Superior temporal gyrus (tissue), 1 donor: ENCODE data around the gene KRTAP2-4.
"Not testable (repeated sequence)": the region's sequence is repeated elsewhere in the genome, so short reads cannot be mapped to it uniquely, and the experiment has no call there.

Experiments used
- DNase-seq: peaks from one replicate; pipeline ENCODE4 v3.0.0-alpha.2; 2016; ENCODE audit errors: extremely low spot score

The KRTAP2-4 gene

DNA sequence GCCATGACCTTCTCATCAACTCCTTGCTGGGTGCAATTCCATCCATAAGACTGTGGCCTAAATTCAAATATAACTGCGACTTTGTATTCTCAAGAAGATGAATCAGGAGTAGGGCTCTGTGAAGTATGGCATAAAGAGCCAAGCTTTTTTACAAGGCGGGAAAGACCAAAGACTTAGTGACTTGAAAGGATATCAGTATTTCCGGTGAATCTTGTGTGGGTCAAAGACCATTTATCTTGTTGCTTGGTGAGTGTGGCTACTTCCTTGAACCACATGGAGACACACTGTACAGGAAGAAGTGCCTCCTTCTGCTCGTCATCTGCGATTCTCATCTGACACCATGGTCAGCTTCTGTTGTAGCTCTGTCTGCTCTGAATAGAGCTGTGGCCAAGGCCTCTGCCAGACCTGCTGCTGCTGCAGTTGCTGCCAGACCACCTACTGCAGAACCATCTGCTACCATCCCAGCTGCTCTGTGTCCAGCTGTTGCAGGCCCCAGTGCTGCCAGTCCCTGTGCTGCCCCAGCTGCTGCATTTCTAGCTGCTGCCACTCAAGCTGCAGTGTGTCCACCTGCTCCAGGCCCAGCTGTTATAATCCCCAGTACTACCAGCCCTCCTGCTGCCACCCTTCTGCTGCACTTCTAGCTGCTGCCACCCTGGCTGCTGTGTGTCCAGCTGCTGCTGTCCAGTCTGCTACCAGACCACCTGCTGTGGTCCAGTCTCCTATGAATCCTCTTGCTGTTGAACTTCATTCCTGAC, 6.1 kb upstream of the KRTAP2-4 start:
- DNase-seq, result no peak

DNA sequence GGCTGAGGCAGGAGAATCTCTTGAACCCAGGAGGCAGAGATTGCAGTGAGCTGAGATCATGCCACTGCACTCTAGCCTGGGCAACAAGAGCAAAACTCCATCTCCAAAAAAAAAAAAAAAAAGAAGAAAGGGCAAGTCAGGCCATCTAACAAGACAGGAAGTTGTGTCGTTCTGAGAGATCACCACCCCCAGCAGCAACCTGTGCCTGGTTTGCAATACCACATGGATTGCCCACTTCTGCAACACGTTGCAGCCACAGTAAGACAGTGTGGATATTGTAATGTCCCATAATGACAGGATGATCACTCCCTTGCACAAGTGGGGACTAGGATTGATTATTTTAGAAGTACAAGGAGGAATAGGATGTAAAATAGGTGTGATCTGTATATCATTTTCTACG, 3.4 kb upstream of the KRTAP2-4 start:
- no peak for DNase-seq

DNA sequence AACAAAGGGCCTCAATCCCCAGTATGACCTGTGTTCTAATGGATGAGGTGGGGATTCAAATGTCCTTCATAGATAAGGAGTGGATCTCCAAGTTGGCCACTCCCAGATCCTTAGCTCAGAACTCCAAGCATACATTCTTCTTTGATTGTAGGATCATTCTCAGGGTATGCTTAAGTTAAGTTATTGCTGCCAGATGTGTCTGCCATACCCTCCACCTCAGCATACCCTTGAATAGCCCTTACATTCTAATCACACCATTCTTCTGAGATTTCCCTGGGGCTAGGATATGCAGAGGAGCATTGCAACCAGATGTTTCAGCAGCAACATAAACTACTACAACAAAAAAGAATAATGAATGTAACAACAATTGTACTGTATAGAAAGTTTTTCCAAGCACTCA, 1.6 kb upstream of the KRTAP2-4 start:
- DNase-seq, result no peak

DNA sequence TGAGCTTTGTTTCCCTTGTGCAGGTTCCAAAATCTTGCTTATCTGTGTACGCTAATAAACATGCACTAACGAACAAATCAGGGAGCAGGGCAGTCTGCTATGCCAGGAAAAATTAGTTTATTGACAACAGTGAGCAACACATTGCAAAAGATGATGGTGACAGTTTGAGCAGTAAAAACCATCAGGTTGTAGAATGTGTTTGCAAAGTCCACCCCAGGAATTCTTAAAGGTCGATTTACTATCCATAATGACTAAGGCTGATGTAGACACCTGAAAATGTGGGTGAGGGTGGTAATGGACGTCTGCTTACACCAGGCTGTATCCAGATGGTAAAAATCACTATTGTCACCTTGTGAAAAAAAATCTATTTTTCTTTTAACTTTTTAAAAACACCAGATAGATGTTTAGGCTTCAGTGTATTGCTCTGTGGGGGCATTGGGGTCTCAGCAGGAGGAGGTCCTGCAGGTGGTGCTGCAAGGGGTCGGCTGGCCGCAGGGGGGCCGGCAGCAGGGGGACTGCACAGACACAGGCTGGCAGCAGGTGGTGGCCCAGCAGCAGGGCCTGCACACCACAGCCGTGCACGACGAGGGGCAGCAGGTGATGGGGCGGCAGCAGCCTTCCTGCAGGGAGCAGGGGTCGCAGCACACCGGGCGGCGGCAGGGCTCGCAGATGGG, 526 bp downstream of the KRTAP2-4 start:
- DNase-seq, result not testable (repeated sequence)

DNA sequence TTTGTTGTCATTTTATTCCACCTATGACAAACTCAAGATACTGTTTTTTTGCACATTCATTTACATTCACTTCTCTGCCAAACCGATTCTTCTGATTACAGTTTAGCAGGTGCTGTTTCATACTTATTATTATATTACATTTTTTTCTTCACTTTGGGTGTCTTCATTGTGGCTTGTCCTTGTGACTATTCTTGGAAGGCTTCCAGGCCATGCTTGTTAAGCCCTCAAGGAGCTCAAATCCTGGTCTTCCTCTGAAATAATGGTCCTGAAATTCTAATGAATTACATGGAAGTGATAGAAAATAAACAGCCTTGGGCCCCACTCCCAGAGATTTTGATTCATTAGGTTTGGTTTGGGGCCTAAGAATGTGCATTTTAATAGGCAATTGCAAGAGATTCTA, 1.4 kb downstream of the KRTAP2-4 start:
- DNase-seq, result no peak

DNA sequence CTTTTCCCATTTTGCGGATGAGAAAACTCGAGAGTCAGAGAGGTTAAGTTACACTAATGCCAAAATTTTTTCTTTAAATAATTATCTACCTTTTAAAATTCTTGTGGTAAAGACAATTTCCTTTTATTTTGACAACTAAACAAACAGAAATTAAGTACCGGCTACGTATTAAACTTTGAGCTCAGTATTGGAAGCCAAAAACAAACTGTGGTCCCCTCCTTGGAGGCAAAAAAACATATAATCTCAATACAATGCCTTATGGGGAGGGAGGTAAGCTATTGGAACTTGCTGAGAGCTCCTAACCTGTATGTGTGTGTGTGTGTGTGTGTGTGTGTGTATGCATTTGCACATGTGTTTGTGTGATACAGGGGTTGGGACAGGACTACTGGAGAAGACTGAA, 2.2 kb downstream of the KRTAP2-4 start:
- no peak for DNase-seq

DNA sequence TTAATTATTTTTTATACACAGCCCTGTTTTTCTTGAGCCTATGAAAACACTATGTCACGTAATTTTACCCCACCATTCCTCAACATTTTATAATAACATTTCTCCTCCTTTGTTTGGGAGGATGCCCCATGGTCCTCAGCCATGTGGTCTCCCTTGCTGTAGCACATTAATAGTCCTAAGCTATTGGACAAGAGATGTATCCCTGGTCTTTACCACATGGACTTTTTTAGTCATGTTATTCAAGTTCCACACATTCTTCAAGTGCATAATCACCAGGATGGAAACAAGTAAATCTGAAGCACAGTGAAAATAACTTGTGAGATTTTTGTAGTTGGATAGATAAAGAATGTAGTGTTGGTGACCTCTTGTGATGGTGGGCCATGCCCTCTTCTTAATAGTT, 3.7 kb downstream of the KRTAP2-4 start:
- DNase-seq, result no peak

DNA sequence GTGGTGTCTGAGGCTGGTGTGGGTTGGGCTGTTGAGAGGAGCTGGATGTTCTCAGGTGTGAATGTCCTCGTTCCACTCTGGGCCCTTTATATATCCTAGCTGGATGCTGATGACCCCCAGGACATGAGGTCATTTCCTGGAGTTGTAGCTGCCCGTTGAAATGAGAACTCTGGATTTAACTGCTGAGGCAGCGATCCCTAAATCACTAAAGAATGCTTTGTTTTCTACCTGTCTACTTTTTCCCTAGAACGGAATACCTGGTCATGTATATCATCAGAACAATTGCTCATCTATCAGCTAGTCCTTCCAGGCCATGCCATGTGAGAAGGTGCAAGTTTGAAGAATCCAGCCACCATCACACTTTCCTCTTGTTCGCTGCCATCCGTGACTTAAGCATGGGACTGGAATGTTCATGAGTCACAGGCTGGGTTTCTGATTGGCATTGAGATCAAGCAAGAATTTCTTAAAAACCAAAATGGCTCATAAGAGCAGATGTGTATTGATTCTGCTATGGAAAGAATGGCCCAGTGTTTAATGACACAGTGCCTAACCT, 5.6 kb downstream of the KRTAP2-4 start, which contains the start of gene KRTAP2-3:
Gene KRTAP2-3 (minus strand): TSS at position 63 of the 553 bp plus-strand sequence. CDS start 64 bp downstream, outside the sequence.
- no peak for DNase-seq

DNA sequence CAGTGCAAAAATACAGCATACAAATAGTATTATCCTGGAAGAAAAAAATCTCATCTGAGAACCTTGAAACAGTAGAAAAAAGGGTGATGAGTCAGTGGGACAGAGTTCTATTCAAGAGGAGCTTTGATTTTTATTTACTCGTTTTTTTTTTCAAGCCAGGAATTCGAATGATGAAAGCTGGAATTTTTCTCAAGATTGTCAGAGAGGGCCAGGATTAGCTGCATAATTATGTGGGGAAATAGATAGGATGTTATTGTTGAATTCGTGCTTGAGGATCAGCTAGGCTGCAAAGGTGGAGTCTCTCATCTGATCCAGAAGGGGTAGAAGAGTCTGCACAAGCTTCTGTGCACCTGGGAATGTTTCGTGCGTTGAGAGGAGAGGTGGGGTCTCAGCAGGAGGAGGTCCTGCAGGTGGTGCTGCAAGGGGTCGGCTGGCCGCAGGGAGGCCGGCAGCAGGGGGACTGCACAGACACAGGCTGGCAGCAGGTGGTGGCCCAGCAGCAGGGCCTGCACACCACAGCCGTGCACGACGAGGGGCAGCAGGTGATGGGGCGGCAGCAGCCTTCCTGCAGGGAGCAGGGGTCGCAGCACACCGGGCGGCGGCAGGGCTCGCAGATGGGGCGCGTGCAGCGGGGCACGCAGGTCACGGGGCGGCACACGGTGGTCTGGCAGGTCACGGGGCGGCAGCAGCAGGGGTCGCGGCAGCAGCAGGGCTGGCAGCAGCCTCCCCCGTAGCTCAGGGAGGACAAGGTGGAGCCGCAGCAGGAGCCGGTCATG, 6.2 kb downstream of the KRTAP2-4 start:
- not testable (repeated sequence) for DNase-seq

DNA sequence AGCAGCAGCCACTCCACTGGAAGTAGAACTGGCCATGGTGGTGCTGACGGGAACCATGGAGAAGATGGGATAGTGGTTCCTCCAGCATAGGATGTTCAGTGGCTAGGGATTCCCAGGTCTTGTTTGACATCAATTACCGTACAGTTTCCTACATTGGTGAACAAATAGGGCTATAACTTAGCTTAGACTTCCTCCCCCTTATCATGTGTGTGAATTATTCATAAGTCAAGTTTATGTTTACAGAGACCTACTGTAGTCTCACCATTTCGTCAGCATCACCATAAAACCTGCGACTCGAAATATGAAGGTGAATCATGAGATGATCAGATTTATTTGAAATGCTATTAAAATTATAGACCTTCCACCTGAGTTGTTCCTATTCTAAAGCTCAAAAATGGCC, 6.9 kb downstream of the KRTAP2-4 start:
- no peak for DNase-seq

DNA sequence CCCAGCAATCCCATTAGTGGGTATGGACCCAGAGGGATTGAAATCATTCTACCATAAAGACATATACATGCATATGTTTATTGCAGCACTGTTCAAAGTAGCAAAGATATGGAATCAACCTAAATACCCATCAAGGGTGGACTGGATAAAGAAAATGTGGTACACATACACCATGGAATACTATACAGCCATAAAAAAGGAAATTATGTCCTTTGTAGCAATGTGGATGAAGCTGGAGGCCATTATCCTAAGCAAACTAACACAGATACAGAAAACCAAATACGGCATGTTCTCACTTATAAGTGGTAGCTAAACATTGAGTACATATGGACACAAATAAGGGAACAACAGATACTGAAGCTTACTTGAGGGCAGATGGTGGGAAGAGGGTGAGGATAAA, 8.1 kb downstream of the KRTAP2-4 start:
- DNase-seq, result no peak

DNA sequence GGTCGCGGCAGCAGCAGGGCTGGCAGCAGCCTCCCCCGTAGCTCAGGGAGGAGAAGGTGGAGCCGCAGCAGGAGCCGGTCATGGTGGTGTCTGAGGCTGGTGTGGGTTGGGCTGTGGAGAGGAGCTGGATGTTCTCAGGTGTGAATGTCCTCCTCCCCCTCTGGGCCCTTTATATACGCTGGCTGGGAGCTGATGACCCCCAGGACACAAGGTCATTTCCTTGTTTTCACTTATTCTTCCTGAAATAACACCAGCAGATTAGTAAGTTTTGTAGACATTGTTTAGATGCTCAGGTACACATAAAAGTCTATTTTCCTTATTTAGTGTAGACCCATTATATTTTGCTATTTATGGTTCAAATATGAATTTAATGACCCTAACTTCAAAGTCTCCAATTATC, 10.5 kb downstream of the KRTAP2-4 start, which contains the start of gene KRTAP2-2:
Gene KRTAP2-2 (minus strand): TSS at position 101 of the 400 bp plus-strand sequence. CDS start 19 bp downstream, at position 82.
- DNase-seq, result not testable (repeated sequence)

DNA sequence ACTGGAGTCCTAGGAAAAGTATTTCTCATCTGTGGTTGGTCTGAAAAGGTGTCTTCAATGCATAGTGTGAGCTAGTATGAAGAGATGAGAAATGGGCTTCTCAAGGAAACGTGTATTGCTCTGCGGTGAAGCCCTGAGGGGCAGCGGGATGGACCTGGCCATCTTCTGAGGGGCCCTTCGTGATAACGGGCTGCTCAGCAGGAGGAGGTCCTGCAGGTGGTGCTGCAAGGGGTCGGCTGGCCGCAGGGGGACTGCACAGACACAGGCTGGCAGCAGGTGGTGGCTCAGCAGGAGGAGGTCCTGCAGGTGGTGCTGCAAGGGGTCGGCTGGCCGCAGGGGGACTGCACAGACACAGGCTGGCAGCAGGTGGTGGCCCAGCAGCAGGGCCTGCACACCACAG, 11.1 kb downstream of the KRTAP2-4 start:
- not testable (repeated sequence) for DNase-seq

DNA sequence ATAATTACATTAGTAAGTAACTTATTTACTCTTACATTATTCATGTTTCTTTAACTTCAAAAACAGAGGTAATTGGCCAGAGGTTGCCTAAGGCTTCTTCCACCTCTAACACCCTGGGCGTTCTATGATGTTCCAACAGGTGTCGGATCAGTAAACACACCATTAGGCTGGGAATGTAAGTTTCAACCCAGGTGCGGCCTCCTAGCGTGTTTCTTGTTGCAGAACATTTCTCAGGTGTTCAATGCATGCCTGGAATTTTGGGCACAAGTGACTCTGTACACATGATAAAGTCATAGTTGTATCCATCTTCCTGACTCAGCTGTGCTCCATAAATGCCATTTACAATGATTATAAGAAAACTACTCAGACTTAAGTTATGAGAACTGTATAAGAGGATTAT, 11.7 kb downstream of the KRTAP2-4 start:
- DNase-seq, result no peak

DNA sequence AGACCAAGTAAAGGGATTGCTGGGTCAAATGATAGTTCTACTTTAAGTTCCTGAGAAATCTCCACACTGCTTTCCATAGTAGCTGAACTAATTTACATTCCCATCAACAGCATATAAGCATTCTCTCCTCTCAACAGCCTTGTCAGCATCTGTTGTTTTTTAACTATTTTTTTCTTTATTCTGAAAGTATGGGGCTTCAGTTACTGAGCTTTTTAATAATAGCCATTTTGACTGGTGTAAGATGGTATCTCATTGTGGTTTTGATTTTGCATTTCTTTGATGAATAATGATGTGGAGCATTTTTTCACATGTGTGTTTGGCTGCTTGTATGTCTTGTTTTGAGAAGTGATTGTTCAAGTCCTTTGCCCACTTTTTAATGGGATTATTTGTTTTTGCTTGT, 13.1 kb downstream of the KRTAP2-4 start:
- no peak for DNase-seq

DNA sequence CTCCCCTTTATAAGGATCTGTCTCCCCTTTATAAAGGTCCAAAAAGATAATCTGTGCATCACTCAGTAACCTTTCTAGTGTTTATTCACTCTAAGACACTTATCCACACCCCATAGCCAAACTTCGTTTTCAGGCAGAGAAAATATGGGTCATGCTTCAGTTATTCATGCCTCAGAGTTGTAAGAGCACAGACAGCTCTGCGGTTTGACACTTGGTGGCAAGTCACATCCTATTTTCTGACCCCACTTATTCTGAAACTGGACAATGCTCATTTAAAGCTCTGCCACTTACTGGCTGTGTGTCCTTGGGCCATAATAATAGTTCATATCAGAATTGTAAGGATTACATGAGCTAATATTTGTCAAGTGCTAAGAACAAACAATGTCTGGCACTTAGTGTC, 16.6 kb downstream of the KRTAP2-4 start:
- no peak for DNase-seq

DNA sequence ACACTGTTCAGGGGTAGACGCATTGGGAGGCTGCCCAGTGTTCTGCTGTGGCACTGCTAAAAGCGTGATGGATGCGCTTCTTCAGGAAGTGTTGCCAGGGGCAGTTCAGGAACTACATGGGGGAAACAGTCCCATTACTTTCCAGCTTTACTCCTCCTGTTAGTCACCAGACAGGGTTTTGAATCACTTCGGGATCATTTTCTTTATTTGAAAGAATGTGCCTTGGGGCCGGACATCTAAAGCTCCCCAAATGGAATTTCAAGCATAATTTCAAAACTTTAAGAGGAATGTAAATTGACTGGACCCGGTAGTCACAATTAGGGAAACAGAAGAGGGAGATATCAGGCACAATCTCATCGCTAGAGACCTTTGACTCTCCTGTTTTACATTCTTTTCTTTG, 17.2 kb downstream of the KRTAP2-4 start:
- no peak for DNase-seq

DNA sequence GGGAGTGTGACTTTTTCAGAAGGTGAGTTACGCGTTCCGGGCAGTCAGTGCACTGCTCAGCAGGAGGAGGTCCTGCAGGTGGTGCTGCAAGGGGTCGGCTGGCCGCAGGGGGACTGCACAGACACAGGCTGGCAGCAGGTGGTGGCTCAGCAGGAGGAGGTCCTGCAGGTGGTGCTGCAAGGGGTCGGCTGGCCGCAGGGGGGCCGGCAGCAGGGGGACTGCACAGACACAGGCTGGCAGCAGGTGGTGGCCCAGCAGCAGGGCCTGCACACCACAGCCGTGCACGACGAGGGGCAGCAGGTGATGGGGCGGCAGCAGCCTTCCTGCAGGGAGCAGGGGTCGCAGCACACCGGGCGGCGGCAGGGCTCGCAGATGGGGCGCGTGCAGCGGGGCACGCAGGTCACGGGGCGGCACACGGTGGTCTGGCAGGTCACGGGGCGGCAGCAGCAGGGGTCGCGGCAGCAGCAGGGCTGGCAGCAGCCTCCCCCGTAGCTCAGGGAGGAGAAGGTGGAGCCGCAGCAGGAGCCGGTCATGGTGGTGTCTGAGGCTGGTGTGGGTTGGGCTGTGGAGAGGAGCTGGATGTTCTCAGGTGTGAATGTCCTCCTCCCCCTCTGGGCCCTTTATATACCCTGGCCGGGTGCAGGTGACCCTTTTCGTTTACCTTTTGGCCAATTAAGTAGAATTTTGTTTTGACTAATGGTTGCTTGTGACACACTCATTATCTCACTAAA, 18.8 kb downstream of the KRTAP2-4 start, which contains the start of gene KRTAP2-1:
Gene KRTAP2-1 (minus strand): TSS at position 582 of the 731 bp plus-strand sequence. CDS start 49 bp downstream, at position 533.
- not testable (repeated sequence) for DNase-seq

DNA sequence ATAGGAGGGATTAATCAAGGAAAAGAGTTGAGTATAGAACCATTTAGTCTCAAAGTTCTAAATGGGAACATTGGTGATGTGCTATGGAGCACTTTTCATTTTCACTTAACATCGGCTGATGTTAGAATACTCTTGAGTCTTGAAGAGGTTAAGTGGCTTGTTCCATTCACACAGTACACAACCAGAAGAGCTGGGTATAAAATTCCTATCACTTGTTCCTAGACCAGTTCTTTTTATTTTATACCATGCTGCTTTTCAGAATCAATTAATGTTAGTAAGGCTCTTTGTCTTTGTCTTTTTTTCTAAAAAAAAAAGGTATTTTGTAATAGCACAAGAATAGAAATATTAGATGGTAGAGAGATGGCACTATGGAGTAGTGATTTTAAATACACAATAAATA, 22.7 kb downstream of the KRTAP2-4 start:
- no peak for DNase-seq

DNA sequence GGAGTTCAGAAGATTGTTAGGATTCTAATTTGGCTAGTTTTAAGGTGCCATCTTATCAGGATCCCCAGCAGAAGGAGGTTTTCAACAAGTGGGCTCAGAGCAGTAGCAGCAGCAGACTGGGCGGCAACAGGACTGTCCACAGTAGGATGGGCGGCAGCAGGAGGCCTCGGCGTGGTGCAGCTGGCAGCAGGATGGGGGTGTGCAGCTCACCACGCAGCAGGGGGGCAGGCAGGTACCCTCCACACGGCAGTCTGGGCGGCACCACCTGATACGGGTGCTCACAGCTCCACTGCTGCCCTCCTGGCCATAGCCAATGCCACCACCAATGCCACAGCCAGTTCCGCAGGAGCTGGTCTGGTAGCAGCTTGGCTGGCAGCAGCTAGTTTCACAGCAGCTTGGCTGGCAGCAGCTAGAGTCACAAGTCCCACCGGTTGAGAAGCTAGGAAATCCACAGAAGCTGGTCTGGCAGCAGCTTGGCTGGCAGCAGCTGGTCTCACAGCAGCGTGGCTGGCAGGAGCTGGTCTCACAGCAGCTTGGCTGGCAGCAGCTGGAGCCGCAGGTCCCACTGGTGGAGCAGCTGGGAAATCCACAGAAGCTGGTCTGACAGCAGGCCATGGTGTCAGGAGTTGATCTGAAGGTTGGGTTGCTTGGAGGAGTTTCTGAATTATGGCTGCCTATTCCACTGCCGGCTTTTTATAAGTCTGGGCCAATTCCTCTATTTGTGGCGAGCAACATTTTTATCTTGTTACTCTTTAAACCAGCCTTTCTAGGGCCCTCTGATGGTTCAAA, 24.7 kb downstream of the KRTAP2-4 start, which contains the start of gene KRTAP1-1:
Gene KRTAP1-1 (minus strand): TSS at position 668 of the 789 bp plus-strand sequence. CDS start 53 bp downstream, at position 615.
- not testable (repeated sequence) for DNase-seq
